ENCODE results near the gene PROM1. TPM values are rescaled to one million over a fixed set of nuclear protein-coding genes. Genes with fewer than 3 reads are reported as not detected.

PROM1 gene
- total and polyA plus RNA-seq, 3 donors from 2014 or later = 24.5 to 32.9 (median 25.4) TPM

DNA sequence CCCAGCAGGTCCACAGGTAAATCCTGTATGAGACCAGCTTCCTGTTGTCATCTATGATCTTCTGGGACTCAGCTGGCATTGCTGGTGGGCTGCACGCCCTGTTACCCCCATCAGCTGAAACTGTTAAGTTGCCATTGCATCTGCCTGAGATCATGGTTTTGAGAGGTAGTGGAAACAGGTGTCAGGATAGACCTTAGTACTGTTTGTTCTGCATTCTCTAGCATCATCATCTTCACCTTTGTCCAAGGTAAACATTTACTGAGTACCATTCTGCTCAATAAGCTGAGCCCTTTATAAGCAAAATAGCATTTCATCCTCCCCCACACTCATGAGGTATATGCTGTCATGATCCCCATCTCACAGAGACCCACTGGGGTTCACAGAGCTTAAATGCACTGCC is 42.9 kb upstream of the PROM1 start:
- H3K4me1 ChIP-seq = no peaks in the 10 kb centered on the region
- no peaks in the 10 kb centered on the region for H3K27me3 ChIP-seq
- DNase-seq = no peak
- no peaks in the 10 kb centered on the region for H3K36me3 ChIP-seq (ENCODE audit: low read depth, missing control alignments)
- intact Hi-C loops (cut with DNase I; ENCODE audit: low total_unique reads) = no loop called here
- WGBS, 2 donors = 83 to 96% methylated on average over 1 of the region's 1 CpG
- no peak for TF ChIP-seq POLR2A (IDR thresholded peaks at IDR 0.05)
- TF ChIP-seq, protein P1, sequence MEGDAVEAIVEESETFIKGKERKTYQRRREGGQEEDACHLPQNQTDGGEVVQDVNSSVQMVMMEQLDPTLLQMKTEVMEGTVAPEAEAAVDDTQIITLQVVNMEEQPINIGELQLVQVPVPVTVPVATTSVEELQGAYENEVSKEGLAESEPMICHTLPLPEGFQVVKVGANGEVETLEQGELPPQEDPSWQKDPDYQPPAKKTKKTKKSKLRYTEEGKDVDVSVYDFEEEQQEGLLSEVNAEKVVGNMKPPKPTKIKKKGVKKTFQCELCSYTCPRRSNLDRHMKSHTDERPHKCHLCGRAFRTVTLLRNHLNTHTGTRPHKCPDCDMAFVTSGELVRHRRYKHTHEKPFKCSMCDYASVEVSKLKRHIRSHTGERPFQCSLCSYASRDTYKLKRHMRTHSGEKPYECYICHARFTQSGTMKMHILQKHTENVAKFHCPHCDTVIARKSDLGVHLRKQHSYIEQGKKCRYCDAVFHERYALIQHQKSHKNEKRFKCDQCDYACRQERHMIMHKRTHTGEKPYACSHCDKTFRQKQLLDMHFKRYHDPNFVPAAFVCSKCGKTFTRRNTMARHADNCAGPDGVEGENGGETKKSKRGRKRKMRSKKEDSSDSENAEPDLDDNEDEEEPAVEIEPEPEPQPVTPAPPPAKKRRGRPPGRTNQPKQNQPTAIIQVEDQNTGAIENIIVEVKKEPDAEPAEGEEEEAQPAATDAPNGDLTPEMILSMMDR (IDR thresholded peaks at IDR 0.05) = no peak
- no peaks in the 10 kb centered on the region for H3K9me3 ChIP-seq
- no peak overlapping the region for H3K27ac ChIP-seq
- H3K4me3 ChIP-seq = no peak overlapping the region

DNA sequence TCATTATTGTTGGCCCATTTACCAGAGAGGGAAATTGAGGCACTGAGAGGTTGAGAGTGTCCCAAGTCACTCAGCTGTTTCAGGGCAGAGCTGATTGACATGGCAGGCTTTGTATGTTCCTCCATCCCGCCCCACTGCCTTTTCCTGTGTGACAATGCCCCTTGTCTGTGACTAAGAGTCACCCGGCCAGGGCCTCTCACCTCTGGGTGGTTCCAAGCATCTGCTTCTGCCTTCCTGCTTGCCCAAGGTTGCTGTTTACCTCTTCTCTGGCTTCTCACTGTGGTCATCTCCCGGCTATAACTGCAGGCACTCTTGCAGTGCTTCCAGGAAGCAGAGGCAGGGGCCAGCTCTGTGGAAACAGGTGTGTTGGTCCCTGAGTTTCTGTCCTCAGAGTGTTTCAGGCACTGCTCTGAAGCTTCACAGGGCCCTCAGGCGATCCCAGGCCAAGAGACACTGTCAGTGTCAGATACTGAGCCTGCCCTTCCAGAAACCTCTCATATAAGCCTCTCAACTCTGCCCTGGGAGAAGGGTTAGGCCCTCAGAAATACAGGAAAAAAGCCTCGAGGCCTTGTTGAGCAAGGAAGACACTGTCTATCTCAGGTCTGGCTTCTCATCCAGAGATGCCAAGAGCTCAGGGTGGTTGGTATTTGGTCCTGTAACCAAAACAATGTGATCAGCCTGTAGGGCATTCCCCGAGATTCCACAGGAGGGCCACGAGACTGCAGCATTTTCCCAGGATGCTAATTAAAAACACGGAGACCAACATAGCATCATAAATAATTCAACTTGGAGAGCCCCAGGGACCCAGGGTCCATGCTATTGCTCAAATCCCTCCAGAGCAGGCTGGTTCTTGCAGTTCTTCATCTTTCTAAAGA is 42.0 kb upstream of the PROM1 start:
- Histone ChIP-seq H3K4me3 (no peak overlapping the region), H3K4me1 (no peaks in the 10 kb centered on the region), H3K27ac (no peak overlapping the region), H3K36me3 (ENCODE audit: low read depth, missing control alignments) (no peaks in the 10 kb centered on the region), H3K9me3 (no peaks in the 10 kb centered on the region), H3K27me3 (no peaks in the 10 kb centered on the region)
- intact Hi-C loops (cut with DNase I; ENCODE audit: low total_unique reads) = no loop called here
- no peak for DNase-seq
- WGBS, 2 donors = 82 to 85% methylated on average over 7 to 8 of the region's 8 CpGs
- TF ChIP-seq, protein P1 (IDR thresholded peaks at IDR 0.05) = no peak
- TF ChIP-seq POLR2A (IDR thresholded peaks at IDR 0.05) = no peak

- no peak for DNase-seq
- Histone ChIP-seq H3K4me1 (no peaks in the 10 kb centered on the region), H3K36me3 (ENCODE audit: low read depth, missing control alignments) (no peaks in the 10 kb centered on the region), H3K9me3 (no peaks in the 10 kb centered on the region), H3K27ac (no peak overlapping the region), H3K27me3 (no peaks in the 10 kb centered on the region), H3K4me3 (no peak overlapping the region)
- intact Hi-C loops (cut with DNase I; ENCODE audit: low total_unique reads) = no loop called here
- no peak for TF ChIP-seq POLR2A (IDR thresholded peaks at IDR 0.05)
- TF ChIP-seq, protein P1 (IDR thresholded peaks at IDR 0.05) = no peak
- WGBS, 2 donors = 82 to 87% methylated on average over 4 of the region's 4 CpGs
These were observed 40.4 kb upstream of the PROM1 start for GRCh38 chr4:16124232-16124631.

GRCh38 chr4:16123356-16124084 is 39.7 kb upstream of the PROM1 start:
- intact Hi-C loops (cut with DNase I; ENCODE audit: low total_unique reads) = no loop called here
- Histone ChIP-seq H3K9me3 (no peaks in the 10 kb centered on the region), H3K4me1 (no peaks in the 10 kb centered on the region), H3K36me3 (ENCODE audit: low read depth, missing control alignments) (no peaks in the 10 kb centered on the region), H3K27me3 (no peaks in the 10 kb centered on the region), H3K4me3 (no peak overlapping the region), H3K27ac (no peak overlapping the region)
- 67 to 72% methylated on average over 7 of the region's 7 CpGs for WGBS, 2 donors
- no peak for TF ChIP-seq POLR2A (IDR thresholded peaks at IDR 0.05)
- TF ChIP-seq, protein P1 (IDR thresholded peaks at IDR 0.05) = no peak
- no peak for DNase-seq
